Activated naive CD8-positive, alpha-beta T cell treated with anti-CD3 and anti-CD28 coated beads, Interleukin-2, amount 50 U/mL, for 16 hours (primary cell): ENCODE measurements around the gene PRPSAP2.

Source experiments
- DNase-seq: peaks from one replicate; pipeline ENCODE4 v3.0.0-alpha.2; 2020; ENCODE audit warnings: low read depth, low spot score

PRPSAP2 gene

GRCh38 chr17:18978050-18978449 is 120.1 kb downstream of the PRPSAP2 start:
- no peak for DNase-seq

GRCh38 chr17:18978655-18979054 is 120.7 kb downstream of the PRPSAP2 start:
- no peak for DNase-seq
